ENCODE data around the gene TUBB1.
"Not testable (repeated sequence)": the region's sequence is repeated elsewhere in the genome, so short reads cannot be mapped to it uniquely, and the experiment has no call there.

The TUBB1 gene

GRCh38 chr20:59006167-59006863 lies 12.9 kb upstream of the TUBB1 start:
- peak; percentile 75 for DNase-seq (ENCODE audit: low spot score)

- peak; percentile 80 for DNase-seq (ENCODE audit: low spot score)
Observed at GRCh38 chr20:59006864-59007664, 12.2 kb upstream of the TUBB1 start, which contains the start of gene CTSZ. Gene CTSZ (minus strand): TSS chr20:59007254. CDS start chr20:59007128, 126 bp downstream.

GRCh38 chr20:59007665-59008511 lies 11.3 kb upstream of the TUBB1 start:
- DNase-seq (ENCODE audit: low spot score), result no peak

DNA sequence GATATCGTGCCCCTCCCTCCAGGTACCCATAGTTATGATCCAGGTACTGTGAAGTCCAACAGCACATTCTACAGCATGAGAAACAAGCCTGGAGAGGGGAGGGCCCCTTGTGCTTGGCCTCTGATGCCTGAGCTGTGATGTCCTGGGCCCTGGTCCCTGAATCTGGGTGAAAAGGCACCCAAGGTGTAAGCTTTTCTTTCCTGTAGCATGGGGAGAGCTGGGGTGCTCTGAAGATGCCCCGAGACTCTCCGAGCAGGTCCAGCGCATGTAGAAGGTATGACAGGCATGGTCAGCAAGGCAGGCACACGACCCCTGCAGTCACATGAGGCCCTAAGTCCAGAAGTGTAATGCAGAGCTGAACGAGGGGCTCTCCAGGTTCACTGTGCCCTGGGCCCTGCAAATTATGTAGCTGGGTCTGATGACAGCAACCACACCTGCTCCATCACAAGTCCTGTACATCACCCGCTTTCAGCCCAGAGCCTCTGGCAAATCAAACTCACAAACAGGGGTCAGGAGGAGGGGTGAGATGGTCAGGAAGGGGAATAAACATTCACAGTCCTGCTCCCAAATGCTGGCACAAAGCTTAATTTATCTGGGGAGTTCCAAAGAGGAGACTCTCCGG lies 10.4 kb upstream of the TUBB1 start:
- DNase-seq (ENCODE audit: low spot score), result no peak

GRCh38 chr20:59010321-59010994 lies 8.8 kb upstream of the TUBB1 start:
- no peak for DNase-seq (ENCODE audit: low spot score)

GRCh38 chr20:59010995-59011873 lies 8.0 kb upstream of the TUBB1 start:
- DNase-seq (ENCODE audit: low spot score), result peak; percentile 94

DNA sequence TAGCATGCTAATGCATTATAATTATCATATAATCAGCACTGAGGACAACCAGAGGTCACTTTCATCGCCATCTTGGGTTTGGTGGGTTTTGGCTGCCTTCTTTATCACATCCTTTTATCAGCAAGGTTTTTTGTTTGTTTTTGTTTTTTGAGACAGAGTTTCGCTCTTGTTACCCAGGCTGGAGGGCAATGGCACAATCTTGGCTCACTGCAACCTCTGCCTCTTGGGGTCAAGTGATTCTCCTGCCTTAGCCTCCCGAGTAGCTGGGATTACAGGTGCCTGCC lies 7.4 kb upstream of the TUBB1 start:
- not testable (repeated sequence) for DNase-seq (ENCODE audit: low spot score)

DNA sequence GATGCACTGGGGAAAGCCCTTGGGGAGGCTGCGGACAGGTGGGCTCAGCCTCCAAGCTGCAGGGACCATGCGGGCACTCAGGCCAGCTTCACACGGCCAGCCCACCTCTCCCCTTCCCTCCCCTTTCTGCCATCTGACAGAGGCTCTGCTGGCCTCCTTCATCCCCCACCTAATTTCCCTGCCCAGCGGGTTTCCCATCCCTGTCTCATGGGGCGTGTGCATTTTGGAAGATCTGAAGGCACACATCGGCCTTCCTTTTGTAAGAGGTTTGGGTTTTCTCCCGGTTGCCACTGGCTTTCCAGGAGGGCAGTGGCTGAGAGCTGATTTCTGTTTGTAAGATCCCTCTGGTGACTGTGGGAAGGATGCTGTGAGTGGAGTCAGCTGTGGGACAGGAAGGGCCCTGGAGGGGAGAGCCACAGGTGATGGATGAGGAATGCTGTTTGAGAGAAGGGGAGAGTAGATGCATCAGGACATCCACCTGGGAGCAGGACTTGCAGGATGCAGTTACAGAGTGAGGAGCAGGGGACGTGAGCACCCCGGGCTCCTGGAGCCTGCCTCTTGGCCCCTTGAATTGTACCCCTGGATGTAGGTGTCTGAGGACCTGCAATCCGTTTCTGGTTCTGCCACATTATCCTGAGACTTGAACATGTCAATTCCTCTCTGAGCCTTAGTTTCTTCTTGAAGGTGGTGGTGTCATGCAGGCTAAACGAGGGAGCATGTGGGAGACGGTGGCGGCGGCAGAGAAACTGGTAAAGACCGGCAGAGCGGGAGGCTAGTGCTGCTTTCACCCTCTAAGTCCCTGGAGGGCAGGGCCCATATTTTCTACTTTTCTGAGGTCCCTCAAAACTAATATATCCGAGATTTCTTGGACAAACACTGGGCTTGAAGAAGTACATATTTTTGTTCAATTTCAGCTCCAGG lies 5.9 kb upstream of the TUBB1 start:
- no peak for DNase-seq (ENCODE audit: low spot score)

DNA sequence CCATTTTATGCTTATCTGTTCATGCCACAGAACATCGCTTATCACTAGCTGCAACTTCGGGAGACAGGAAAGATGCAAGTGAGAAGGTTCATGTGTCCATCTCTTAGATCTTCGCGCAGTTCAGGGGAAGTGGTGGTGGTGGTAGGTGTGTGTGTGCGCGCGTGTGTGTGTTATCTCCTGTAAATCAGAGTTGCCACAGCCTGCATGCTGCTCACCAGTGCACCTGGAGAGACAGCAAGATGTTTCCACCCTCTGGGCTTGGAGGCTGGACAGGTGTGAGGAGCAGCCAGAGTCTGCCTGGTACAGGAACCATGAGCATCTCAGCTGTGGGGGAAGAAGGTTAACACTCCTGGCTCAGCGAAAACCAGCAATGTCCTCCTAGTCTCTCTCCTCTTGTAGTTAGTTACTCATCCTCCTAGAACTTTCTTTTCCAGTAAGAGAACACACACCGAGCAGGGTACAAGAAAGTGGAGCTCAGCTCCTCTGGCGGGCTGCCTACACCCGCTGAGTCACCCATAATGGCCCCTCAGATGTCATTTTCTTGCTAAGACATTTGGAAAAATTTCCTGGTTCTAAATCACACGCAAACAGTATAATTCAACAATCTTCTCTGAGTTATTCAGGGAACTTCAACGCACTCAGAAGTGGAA lies 5.1 kb upstream of the TUBB1 start:
- peak; percentile 56 for DNase-seq (ENCODE audit: low spot score)

DNA sequence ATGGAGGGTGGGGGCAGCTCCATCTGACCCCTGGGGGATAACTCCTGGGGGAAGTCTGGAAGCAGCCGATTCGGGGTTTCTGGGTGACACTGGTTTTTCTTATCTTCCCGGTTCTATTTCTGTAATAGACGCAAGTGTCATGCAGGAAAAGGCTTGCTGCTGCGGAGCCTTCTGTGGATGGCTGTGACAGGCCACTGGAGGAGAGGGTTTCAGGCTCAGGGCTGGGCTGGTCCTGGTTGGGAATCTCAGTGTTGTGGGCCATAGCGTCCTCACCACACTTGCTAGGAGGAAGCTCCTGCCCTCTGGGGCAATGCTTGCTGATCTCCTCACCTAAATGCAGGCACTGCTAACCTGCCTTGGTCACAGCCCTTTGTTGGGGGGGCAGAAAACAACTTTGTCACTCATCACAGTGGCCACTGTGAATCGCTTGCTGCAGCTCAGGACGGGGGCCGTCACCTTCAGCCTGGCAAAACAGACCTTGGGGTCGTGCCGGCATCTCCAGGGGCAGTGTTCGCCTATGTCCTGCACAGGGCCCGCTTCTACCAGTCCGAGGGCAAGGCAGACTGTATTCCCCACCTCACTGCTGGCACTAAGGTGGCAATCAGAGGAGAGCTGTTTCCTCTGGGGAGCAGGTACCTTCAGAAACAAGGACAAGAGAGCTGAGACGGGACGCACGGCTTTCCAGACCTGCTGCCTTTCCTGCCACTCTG lies 4.4 kb upstream of the TUBB1 start:
- DNase-seq (ENCODE audit: low spot score), result no peak

DNA sequence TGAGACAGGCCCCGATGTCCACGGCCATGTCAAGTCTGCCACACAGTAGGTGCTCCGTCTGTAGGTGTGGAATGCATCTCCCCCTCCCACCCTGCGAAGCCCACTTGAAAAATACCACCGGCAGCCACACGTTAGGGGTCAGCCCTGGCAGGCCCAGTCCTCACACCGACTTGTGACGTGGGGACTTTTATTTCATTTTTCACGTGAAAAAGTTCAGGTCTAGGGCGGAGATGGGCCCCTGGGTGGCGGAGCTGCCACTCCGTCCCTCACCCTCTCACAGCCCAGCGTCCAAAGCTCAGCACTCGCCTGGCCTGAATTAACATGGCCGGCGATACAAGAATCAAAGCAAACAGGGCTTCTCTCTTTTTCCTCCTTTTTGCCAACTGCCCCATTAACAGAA lies 3.8 kb upstream of the TUBB1 start:
- DNase-seq (ENCODE audit: low spot score), result no peak

DNA sequence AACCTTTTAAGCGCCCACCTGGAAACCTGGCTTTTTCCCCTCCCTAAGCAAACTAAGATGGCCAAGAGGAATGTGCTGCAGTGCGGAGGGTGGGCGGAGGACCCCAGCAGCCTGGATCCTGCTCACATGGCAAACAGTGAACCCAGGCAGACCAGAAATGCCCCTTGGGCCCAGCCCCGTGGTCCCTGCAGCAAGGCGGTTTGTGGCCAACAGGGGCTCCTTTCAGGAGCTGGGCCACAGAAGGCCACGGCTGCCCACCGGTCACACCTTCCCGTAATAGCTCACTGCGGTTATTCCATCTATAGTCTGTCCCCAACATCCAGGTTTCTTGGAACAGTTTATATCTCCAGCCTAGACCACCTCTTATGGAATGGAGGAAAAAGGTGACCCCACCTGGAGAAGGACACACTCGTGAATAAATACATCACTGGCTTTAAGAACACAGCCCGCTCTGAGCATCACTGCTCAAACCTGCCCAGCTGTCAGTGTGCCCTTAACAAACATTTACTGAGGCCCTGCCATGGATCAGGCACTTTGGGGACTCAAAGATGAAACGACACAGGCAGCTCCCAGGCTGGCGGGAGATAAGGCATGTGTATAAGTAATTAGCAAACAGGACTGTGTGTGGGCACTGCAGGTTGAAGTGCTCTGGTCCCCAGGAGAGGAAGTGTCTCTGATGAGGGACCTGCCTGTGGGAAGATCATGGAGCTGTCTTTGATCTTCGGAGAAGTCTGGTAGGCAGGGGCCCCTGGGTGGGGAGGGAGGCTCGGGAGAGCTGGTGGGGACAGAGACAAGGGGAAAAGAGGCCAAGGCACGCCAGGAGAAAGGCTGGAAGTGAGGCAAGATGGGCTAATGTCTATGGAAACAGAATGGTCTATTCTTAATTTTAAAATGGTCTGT lies 3.2 kb upstream of the TUBB1 start:
- DNase-seq (ENCODE audit: low spot score), result no peak

DNA sequence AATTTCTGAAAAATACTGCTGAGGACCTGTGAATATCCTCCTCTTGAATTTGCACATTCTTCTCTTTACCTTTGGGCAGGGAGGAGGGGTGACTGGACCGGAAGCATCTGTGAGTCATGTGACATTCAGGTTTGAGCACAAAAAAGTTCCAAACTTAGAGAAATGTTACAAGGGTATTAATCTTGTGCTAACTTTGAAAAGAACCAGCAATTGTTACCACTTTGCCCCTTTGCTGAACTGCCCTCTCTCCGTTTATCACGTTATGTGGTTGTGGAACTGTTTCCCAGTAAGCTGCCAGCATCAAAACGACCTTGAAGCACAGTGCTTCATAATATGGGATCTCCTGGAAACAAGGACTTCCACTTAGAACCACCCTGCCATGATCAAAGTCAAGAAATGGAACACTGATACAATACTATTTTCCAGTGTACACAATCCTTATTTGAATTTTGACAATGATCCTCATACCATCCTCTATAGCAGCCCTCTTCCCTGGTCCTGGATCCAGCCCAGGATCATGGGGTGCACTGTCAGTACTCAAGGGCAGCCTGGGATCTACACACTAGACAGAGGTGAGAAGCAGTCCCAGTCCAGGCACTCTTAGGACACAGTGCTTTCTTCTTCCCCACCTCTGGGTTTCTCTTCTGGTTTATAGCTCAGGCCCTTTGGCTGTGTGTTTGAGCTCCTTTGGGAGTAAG lies 2.3 kb upstream of the TUBB1 start:
- no peak for DNase-seq (ENCODE audit: low spot score)

- no peak for DNase-seq (ENCODE audit: low spot score)
Observed at GRCh38 chr20:59017493-59018231, 1.6 kb upstream of the TUBB1 start.

DNA sequence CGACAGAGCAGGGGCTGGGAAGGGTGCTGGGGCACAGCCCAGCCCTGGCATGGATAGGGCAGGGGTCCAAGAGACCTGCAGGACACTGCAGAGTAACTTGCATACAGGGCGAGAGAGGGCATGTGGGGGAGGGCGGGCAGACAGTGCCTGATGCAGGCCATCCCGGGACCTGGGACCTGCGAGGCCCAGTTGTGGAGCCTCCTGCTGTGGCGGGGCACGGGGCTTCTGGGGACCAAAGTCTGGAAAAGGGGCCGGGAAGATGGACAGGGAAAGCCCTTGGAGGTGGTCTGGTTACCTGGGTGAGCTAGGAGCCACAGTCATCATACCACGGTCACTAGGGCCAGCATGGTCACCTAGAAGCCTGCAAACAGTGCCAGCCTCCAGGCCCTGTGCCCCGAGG lies 412 bp upstream of the TUBB1 start:
- no peak for DNase-seq (ENCODE audit: low spot score)

GRCh38 chr20:59020938-59021551 lies 1.8 kb downstream of the TUBB1 start:
- DNase-seq (ENCODE audit: low spot score), result no peak
